GM23248 (cell line): ENCODE data around the gene PCDH1. TPM values are rescaled to one million over a fixed set of nuclear protein-coding genes. Genes with fewer than 3 reads are reported as not detected.

ENCODE experiments used
- DNase-seq: peaks from one replicate; pipeline ENCODE4 v3.0.0-alpha.2; 2015
- H2AFZ ChIP-seq: fragments of 200-600 bp; sonication (generic); 2 replicates; pipeline ENCODE4 v1.6.1; 2016; ENCODE audit warnings: antibody characterized with exemption
- H3F3A ChIP-seq: fragments of 200-600 bp; sonication (generic); 2 replicates; pipeline ENCODE4 v1.6.1; 2016; ENCODE audit warnings: mild to moderate bottlenecking, antibody characterized with exemption, mixed run types; ENCODE audit not compliant: insufficient read depth
- H3K27ac ChIP-seq: fragments of 200-600 bp; sonication (generic); 2 replicates; pipeline ENCODE4 v1.5.1; 2016; ENCODE audit warnings: mild to moderate bottlenecking
- H3K27me3 ChIP-seq: fragments of 200-600 bp; sonication (generic); replicated peaks from 2 replicates; pipeline ENCODE4 v1.6.1; 2016; ENCODE audit warnings: mild to moderate bottlenecking; ENCODE audit not compliant: insufficient read depth
- H3K36me3 ChIP-seq: fragments of 200-600 bp; sonication (generic); 2 replicates; pipeline ENCODE4 v1.6.1; 2016; ENCODE audit warnings: low read depth, mild to moderate bottlenecking
- H3K4me1 ChIP-seq: fragments of 200-600 bp; sonication (generic); 2 replicates; pipeline ENCODE4 v1.6.1; 2016; ENCODE audit warnings: mild to moderate bottlenecking; ENCODE audit not compliant: insufficient read depth
- H3K4me2 ChIP-seq: fragments of 200-600 bp; sonication (generic); one replicate; pipeline ENCODE4 v1.6.1; 2016; ENCODE audit warnings: mild to moderate bottlenecking; ENCODE audit not compliant: unreplicated experiment
- H3K4me3 ChIP-seq: fragments of 200-600 bp; sonication (generic); 2 replicates; pipeline ENCODE4 v1.5.1; 2016; ENCODE audit warnings: mild to moderate bottlenecking
- H3K79me2 ChIP-seq: fragments of 200-600 bp; sonication (generic); 2 replicates; pipeline ENCODE4 v1.6.1; 2016; ENCODE audit warnings: mild to moderate bottlenecking; ENCODE audit not compliant: insufficient read depth
- H3K9ac ChIP-seq: fragments of 200-600 bp; sonication (generic); 2 replicates; pipeline ENCODE4 v1.6.1; 2016; ENCODE audit warnings: mild to moderate bottlenecking
- H3K9me2 ChIP-seq: fragments of 200-600 bp; sonication (generic); 2 replicates; pipeline ENCODE4 v1.6.1; 2016; ENCODE audit warnings: mixed run types, mild to moderate bottlenecking, moderate library complexity; ENCODE audit not compliant: insufficient read depth
- H3K9me3 ChIP-seq: fragments of 200-600 bp; sonication (generic); one replicate; pipeline ENCODE4 v1.6.1; 2017; ENCODE audit warnings: low read depth
- H4K20me1 ChIP-seq: fragments of 200-600 bp; sonication (generic); 2 replicates; pipeline ENCODE4 v1.6.0; 2016; ENCODE audit not compliant: insufficient read depth
- EZH2 ChIP-seq: fragments of 200-600 bp; sonication (generic); IDR thresholded peaks from 2 replicates; pipeline ENCODE4 v1.6.1; 2018; ENCODE audit warnings: antibody characterized with exemption, mild to moderate bottlenecking; ENCODE audit not compliant: insufficient read depth, poor library complexity, severe bottlenecking
- EZH2phosphoT487 ChIP-seq: fragments of 200-600 bp; sonication (generic); IDR thresholded peaks from 2 replicates; pipeline ENCODE4 v1.6.1; 2018; ENCODE audit warnings: antibody characterized with exemption, moderate library complexity, mild to moderate bottlenecking, low read depth; ENCODE audit not compliant: insufficient read depth
- WGBS, 2 experiments: methylation state at CpG; one replicate each; pipeline ENCODE4 v1.1.6; 2015 to 2017; ENCODE audit warnings: low lambda C conversion rate in 2 of 2, low coverage in 1 of 2; ENCODE audit errors: missing lambda C conversion rate in 2 of 2; 5-methylcytosine and 5-hydroxymethylcytosine counted together
- in situ Hi-C: fragments of 300-500 bp; cut with MboI; formaldehyde crosslinking; loops from 2 replicates; pipeline ENCODE4 v1.15.0; 2020
- polyA plus RNA-seq: library from polyadenylated mRNA; unstranded; fragments of >200 nt; fragmentation: Nextera tagmentation; extraction: Ambion mirVana; gene quantifications from 2 replicates; pipeline ENCODE4 v1.2.1, GENCODE V29; 2016
- total RNA-seq: library from RNA; depleted of rRNA; stranded (reverse); fragments of >200 nt; shearing (Covaris generic); gene quantifications from 2 replicates; pipeline ENCODE4 v1.2.3, GENCODE V29; 2014

Gene PCDH1
- total and polyA plus RNA-seq, 2 experiments from 2014 or later: 1.6 to 3.5 TPM

DNA sequence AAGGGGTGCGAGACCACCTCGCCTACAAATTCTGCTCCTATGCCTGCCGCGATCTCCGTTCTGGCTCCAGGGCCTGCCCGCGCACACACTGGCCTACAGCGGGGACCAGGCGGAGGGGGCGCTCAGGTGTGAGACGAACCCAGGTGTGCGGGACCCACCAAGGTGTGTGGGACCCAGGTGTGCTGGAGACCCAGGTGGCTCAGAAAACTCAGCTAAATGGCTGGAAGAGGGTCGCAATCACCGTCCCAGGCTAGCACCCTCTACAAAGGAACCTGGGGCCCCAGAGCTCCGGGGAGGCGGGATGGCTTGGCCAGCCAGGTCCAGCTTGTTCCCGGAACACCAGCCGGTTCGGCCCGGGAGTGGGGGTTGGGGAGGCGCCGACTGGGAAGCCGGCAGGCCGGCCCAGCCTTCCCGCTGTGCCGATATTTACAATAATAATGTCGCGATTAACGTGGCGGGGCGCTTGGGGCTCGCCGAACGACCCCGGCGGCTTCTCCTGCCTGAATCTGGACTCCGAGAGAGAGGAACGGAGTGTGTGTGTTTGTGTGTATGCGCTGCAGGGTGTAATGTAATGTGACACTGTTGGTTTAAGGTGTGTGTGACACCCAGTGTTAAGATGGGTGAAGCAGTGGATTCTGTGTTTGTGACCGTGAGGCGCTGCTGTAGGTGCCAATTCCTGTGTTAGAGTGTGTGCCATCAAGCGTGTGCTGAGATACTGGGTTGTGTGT is 1.4 kb downstream of the PCDH1 start:
- peak overlapping the region; percentile 73 for H3K4me3 ChIP-seq

DNA sequence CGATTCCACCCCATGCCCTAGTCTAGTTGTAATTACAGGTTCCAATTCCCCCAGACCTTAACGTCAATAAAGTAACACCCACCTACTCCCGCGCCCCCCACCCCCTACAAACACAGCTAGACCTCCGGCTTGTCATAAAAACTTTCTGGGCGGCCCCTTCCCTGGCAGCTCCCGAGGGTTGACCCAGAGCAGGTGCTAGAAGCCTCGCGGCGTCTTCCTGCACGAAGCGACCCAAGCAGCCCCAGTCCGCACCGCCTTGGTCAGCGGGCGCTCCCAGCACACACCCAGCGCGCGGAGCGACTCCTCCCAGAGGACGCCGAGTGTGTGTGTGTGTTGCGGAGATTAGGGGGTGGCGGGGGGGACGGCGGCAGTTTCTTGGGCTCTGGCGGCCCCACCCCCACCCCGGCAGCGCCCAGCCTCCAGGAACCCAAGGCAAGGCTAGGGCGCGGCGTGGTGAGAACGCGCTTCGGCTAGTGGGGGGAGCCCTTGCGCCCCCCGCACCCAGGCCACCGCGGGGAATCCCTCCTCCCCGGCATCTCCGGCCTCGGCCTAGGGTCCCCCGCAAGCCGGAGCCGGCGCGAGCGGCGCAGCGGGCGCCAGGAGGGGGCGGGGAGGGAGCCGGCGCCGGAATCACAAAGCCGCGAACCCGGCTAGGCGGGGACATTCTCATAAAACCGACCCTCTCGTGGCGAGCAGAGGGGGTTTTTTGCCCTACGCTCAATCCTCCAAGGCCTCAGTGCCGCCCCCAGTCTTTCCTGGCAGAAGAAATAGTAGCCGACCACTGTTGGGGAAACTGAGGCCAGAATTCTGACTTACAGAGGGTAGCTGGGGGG is 2.2 kb downstream of the PCDH1 start:
- H3K27me3 ChIP-seq: peaks cover 50% of the 10 kb centered on the region
- H3F3A ChIP-seq: no peaks in the 10 kb centered on the region
- no peaks in the 10 kb centered on the region for H3K9me3 ChIP-seq
- no peaks in the 10 kb centered on the region for H3K79me2 ChIP-seq
- H3K36me3 ChIP-seq: no peaks in the 10 kb centered on the region
- in situ Hi-C loops: no loop called here
- peak overlapping the region; percentile 56 for H3K4me2 ChIP-seq
- WGBS, 2 experiments: 3 to 4% methylated on average over 48 to 65 of the region's 65 CpGs
- peak; percentile 52 for DNase-seq
- H4K20me1 ChIP-seq: no peaks in the 10 kb centered on the region
- H3K4me1 ChIP-seq: peaks cover 7% of the 10 kb centered on the region; the same call in 1 of the 2 replicates
- H3K4me3 ChIP-seq: peak overlapping the region; percentile 73
- TF ChIP-seq EZH2phosphoT487: no peak
- TF ChIP-seq EZH2: no peak
- H3K9me2 ChIP-seq: no peaks in the 10 kb centered on the region
- no peak overlapping the region for H3K9ac ChIP-seq
- 0 out of 2 replicates have a peak overlapping the region, but pooled peaks have one; percentile 17 for H2AFZ ChIP-seq
- no peak overlapping the region for H3K27ac ChIP-seq

More for the DNA sequence above, 1.4 kb downstream of the PCDH1 start:
- Histone ChIP-seq H3K27me3 (peaks cover 58% of the 10 kb centered on the region), H3F3A (no peaks in the 10 kb centered on the region), H2AFZ (no peak overlapping the region), H3K4me2 (peak overlapping the region; percentile 56), H3K36me3 (no peaks in the 10 kb centered on the region), H3K79me2 (no peaks in the 10 kb centered on the region), H3K27ac (no peak overlapping the region), H4K20me1 (no peaks in the 10 kb centered on the region), H3K9ac (no peak overlapping the region), H3K4me1 (peaks cover 7% of the 10 kb centered on the region; the same call in 1 of the 2 replicates), H3K9me2 (no peaks in the 10 kb centered on the region), H3K9me3 (no peaks in the 10 kb centered on the region)
- TF ChIP-seq EZH2phosphoT487 (no peak), EZH2 (no peak)
- peak; percentile 23 for DNase-seq
- in situ Hi-C loops: no loop called here
- WGBS, 2 experiments: 4% methylated on average over 42 of the region's 42 CpGs

DNA sequence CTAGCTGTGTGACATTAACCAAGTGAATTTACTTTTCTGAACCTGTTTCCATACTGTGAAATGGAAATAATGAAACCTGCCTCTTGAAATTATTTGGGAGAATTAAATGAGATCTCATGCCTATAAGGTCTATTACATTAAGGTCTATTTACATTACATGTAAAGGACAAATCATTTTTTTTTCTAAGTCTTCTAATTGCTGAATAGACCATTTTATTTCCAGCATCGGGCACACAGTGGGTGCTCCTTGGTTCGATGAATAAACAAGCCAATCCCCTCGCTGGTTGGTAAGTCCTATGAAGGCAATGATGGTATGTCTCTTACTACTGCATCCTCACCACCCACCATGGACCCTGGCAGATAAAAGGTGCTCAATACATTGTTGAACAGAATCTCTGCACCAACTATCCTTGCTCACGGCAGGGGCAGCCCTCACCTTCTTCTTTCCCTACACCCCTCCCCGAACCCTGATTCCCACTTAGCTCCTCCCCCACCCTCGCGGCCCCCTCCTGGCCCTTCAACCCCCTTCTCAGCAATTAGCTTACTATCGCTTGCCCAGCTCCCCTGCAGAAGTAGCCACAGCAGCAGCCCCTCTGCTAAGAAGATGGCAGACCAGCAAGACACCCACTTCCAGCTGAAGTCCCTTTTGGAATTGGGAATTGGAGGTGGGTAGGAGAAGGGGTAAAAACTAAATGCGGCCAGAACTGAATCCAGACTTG is 3.0 kb downstream of the PCDH1 start:
- Histone ChIP-seq H3K4me3 (no peak overlapping the region), H4K20me1 (no peaks in the 10 kb centered on the region), H2AFZ (no peak overlapping the region), H3K9ac (no peak overlapping the region), H3K4me1 (peaks cover 7% of the 10 kb centered on the region; the same call in 1 of the 2 replicates), H3K79me2 (no peaks in the 10 kb centered on the region), H3K9me2 (no peaks in the 10 kb centered on the region), H3K36me3 (no peaks in the 10 kb centered on the region), H3K4me2 (no peak overlapping the region), H3K9me3 (no peaks in the 10 kb centered on the region), H3K27ac (no peak overlapping the region), H3F3A (no peaks in the 10 kb centered on the region), H3K27me3 (peaks cover 44% of the 10 kb centered on the region)
- TF ChIP-seq EZH2 (peak; percentile 24), EZH2phosphoT487 (no peak)
- no peak for DNase-seq
- 16 to 23% methylated on average over 5 to 9 of the region's 9 CpGs for WGBS, 2 experiments
- in situ Hi-C loops: no loop called here

GRCh38 chr5:141874262-141874964 is 3.8 kb downstream of the PCDH1 start:
- Histone ChIP-seq H3K4me2 (no peak overlapping the region), H3K9ac (no peak overlapping the region), H3F3A (no peaks in the 10 kb centered on the region), H3K79me2 (no peaks in the 10 kb centered on the region), H3K36me3 (no peaks in the 10 kb centered on the region), H3K9me3 (no peaks in the 10 kb centered on the region), H3K27me3 (peaks cover 37% of the 10 kb centered on the region), H3K4me1 (peaks cover 7% of the 10 kb centered on the region; the same call in 1 of the 2 replicates), H4K20me1 (no peaks in the 10 kb centered on the region), H2AFZ (no peak overlapping the region), H3K27ac (no peak overlapping the region), H3K4me3 (no peak overlapping the region), H3K9me2 (no peaks in the 10 kb centered on the region)
- DNase-seq: no peak
- 63% methylated on average over 16 of the region's 16 CpGs for WGBS, 2 experiments
- TF ChIP-seq EZH2phosphoT487 (no peak), EZH2 (no peak)
- in situ Hi-C loops: no loop called here
